HTR-8/SVneo (cell line): ENCODE results near the gene XPO6.

Source experiments
- DNase-seq: peaks from one replicate; pipeline ENCODE4 v3.0.0; 2011; ENCODE audit warnings: low spot score, mixed read lengths; ENCODE audit not compliant: insufficient read length
- FAIRE-seq: peaks from 2 replicates; lab custom pipeline; 2011; peaks lifted over from hg19 to GRCh38; lab: Jason Lieb, UNC

Gene XPO6

DNA sequence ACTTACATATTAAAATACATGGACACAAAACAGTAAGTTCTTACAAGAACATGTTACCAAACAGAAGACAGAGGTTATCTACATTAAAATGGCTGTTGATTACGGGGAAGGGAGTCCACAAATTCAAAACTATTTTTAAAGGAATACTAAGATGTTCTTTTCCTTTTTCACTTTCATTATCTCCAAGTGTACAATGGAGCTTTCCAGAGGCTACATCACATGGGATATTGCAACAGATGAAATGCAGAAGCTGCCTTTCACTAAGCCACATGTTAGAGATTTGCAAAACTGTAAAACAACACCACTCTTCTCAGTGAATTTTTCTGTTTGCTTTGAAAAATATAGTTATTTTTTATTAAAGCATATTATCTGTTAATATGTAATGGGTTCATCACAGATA lies 53.6 kb downstream of the XPO6 start:
- no peak for FAIRE-seq

DNA sequence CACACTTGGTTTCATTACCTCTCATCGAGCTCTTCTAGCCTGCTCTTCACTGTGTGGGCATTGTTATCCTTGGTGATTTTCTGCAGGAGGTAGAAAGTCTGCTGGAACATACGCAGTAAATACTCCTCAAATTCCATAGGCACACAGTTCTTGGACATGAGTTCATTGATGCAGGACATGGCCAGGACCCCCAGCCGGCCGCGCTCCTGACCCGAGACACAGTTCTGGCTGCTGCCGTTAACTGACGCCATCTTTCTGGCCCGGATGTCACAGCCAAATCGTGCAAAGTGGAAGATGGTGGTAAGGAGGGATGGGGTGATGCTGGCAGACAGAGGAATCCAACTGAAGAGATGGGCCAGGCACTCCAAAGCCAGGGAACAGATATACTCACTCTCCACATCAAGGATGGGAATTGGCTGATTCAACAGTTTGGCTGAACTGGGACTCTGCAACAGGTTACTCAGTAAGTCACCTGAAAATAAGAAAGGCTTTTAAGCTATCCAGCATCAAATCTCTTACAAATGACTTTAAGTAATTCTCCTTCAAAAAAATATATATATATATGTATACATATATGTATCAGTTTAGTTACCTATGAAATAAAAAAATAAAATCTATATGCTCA lies 55.6 kb downstream of the XPO6 start:
- no peak for FAIRE-seq
- no peak for DNase-seq

More for the DNA sequence above, 53.6 kb downstream of the XPO6 start:
- DNase-seq = no peak

- FAIRE-seq (no peak), DNase-seq (peak; percentile 12)
These were observed 56.5 kb downstream of the XPO6 start for GRCh38 chr16:28155293-28155692.

DNA sequence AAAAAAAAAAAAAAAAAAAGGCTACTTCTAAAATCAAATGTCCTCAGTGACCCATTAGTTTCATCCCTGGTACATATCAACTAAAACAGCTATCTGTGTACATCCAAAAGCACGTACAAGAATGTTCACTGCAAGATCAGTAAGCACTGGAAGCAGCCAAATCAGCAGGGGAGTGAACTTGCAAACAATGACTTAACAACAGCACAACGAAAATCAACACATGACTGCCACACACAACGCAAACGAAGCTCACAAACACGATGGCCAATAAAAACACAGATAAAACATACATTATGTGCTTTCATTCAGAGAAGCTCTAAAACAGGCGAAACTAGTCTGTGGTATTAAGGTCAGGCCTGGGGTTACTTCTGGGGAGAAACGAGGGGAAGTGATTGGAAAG lies 60.6 kb downstream of the XPO6 start:
- DNase-seq (no peak), FAIRE-seq (no peak)

GRCh38 chr16:28149011-28149888 lies 62.5 kb downstream of the XPO6 start:
- DNase-seq (no peak), FAIRE-seq (no peak)

DNA sequence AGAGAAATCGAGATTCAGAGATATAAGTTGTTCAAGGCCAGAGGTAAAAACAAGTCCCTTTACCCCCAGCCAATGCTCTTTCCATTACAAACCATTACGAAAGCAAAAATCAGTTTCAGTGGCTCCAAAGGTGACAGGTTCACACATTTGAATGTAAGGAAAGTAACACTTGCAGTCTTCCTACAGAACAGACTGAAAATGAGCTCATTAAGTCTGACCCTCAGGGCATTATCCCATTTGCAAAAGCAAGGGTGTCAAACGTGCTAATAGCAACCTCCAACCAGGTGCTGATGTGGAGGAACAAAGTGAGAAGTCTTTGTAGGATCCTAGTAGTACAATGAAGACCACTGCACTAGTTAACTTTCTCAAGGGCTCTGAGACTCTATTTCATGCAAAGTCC lies 65.2 kb downstream of the XPO6 start:
- DNase-seq (no peak), FAIRE-seq (no peak)

GRCh38 chr16:28145796-28146195 lies 66.0 kb downstream of the XPO6 start:
- DNase-seq = no peak
- no peak for FAIRE-seq

- FAIRE-seq (no peak), DNase-seq (no peak)
These were observed 70.8 kb downstream of the XPO6 start for GRCh38 chr16:28140788-28141618.

GRCh38 chr16:28139530-28139929 lies 72.2 kb downstream of the XPO6 start:
- DNase-seq (no peak), FAIRE-seq (no peak)

- no peak for DNase-seq
These were observed 74.9 kb downstream of the XPO6 start for GRCh38 chr16:28136751-28137434.

DNA sequence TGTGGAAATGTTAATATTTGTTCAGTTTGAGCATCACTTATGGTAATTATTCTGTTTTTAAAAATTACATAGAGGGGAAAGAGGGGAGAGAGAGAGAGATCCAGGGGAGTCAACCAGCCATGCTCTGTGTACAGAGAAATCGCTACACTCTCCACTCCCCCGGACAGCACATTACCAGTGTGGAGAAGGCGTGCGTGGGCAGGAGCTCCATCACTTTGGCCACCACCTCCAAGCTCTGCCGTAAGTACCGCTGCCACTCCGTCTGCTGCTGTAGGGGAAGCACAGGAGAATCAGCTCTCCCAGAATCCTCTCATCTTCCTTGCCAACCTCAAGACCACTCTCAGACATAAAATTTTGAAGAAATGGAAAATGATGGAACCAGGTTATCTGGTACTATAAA lies 78.1 kb downstream of the XPO6 start:
- DNase-seq = no peak
- FAIRE-seq = no peak

More at GRCh38 chr16:28136751-28137434, 74.9 kb downstream of the XPO6 start:
- no peak for FAIRE-seq

DNA sequence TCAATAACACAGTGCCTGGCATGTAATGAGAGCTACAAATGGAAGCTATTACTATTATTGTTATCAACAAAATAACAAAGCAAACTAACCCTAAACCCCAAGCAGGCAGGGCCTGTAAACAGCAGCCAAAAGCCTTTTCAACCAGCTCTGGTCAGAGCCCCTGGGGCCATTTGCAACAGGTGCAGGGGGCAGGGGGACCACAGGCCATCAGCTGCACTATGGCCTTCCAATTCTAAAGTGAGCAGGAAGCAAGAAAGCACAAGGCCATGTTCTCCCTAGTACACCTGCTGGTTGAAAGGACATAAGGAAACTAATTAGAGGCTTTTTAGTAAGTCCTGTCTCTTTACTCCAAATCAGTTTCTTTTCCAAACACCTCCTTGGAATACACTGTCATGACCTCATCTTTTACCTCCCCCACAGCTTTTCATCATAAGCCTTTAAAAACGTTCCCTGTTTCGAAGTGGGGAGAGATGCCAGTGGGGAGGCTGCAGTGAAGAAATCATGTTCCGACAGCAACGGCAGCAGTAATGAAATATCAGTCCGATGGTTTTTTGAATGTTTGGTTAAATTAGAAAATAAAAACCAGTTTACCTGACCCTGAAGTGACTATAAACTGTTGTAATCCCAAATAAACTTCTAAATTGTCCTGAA lies 79.9 kb downstream of the XPO6 start:
- no peak for FAIRE-seq
- no peak for DNase-seq

GRCh38 chr16:28131181-28131580 lies 80.6 kb downstream of the XPO6 start:
- FAIRE-seq (no peak), DNase-seq (no peak)

- FAIRE-seq = no peak
- no peak for DNase-seq
These were observed 81.4 kb downstream of the XPO6 start for GRCh38 chr16:28130099-28131088.

DNA sequence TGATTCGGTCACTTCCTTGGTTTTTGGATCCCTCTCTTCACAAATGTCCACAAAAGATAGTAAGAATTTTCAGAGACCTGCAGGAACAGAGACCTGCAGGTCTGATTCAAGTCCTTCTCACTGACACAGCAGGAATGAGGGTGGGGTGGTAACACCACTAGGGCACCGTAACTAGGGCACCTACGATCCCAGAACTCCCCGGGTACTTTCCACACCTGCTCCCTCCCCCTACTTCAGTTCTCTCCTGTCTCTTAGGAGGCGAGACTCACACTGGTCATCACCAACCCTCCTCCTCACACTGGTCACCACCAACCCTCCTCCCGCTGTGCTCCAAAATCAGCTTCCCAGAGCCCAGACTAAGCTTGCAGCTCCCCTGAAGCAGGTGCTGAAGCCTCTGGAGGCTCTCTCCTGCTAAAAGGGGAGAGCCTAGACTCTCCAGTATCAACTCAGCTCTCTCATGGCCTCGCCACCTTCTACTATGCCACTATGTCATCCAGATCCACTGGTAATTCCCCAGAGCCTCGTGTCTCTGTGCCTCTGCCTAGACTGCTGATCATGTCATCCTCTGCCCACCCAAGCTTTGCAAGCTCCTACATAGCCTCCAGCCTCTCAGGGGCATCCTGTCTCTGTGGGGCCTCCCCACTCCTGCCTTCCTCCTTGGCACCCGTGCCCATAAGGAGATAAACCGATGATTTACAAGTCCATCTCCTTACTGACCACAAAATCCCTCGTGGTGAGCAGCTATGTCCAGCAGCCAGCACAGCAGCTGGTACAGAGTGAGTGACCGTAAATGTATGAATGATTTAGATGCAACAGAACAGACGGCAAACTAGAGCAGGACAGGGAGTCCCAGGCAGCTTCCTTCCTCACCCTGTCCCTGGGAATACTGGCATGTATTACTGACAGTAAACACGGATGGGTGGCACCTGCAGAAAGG lies 84.8 kb downstream of the XPO6 start:
- no peak for FAIRE-seq

DNA sequence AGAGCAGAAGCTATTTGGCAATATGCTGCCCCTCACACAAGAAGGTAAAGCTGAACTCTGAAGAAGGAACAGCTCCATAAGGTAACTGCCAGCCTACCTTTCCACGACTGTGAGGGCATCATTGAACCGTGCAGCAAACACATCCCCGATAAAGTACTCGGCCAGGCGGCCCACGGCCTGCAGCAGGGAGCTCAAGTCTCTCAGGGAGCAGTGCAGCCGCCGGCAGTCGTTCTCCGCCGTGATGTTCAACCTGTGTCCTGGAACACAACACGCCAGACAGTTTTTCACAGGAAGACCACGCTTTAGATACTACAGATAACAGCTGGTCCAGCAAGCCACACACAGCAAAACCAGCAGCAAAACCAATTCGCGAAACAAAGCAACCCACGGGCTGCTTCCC lies 86.2 kb downstream of the XPO6 start:
- no peak for FAIRE-seq

More for the DNA sequence above, 84.8 kb downstream of the XPO6 start:
- DNase-seq = no peak

GRCh38 chr16:28121527-28121926 lies 90.2 kb downstream of the XPO6 start:
- FAIRE-seq (no peak), DNase-seq (no peak)

More for the DNA sequence above, 86.2 kb downstream of the XPO6 start:
- no peak for DNase-seq
